ENCODE results near the gene GCC1. TPM values are rescaled to one million over a fixed set of nuclear protein-coding genes. Genes with fewer than 3 reads are reported as not detected.

The GCC1 gene
- total RNA-seq, 2 donors from 2014 or later, result 14.8 to 15.3 TPM

DNA sequence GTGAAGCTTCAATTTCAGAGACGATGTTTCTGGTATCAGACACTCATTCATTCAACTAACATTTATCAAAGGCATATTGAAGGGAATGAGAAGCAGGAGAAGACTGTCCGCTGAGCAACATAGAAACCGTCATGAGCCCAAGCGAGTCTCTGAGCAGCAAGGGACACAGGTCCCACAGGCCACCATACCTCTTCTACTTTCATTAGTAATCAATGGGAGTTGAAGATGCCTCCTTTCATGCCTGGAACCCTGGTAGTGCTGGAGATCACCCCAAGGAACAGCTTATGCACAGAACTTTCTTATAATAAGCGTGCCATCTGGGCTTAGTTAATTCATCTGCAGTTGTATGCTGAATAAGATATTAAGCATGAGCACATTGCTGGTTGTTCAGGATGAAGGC is 31.3 kb upstream of the GCC1 start:
- Histone ChIP-seq H3K9me3 (ENCODE audit: control insufficient read depth, low read length) (no peaks in the 10 kb centered on the region), H3K9ac (ENCODE audit: extremely low read depth, low read length, poor library complexity, severe bottlenecking) (no peak overlapping the region), H3K4me1 (ENCODE audit: control insufficient read depth, insufficient read depth, low read length) (peaks cover 10% of the 10 kb centered on the region), H3K4me3 (ENCODE audit: low read length) (no peak overlapping the region), H3K36me3 (ENCODE audit: control insufficient read depth, insufficient read depth, low read length) (no peaks in the 10 kb centered on the region), H3K27ac (ENCODE audit: low read depth, low read length) (no peak overlapping the region), H3K27me3 (ENCODE audit: control insufficient read depth, insufficient read depth, low read length, poor library complexity, severe bottlenecking) (peaks cover 22% of the 10 kb centered on the region)
- WGBS, 2 experiments (ENCODE audit: insufficient coverage in 1 of 2, insufficient read length in 1 of 2), result 89 to 92% methylated on average over 3 to 5 of the region's 5 CpGs
- DNase-seq, result no peak
- TF ChIP-seq CTCF (conservative IDR thresholded peaks at IDR 0.05), result no peak
- H3K36me3 Mint-ChIP-seq (ENCODE audit: low read depth), result no peaks in the 10 kb centered on the region
- no peaks in the 10 kb centered on the region for H3K9me3 Mint-ChIP-seq
- no peak overlapping the region for H3K27ac Mint-ChIP-seq
- peaks cover 36% of the 10 kb centered on the region for H3K4me1 Mint-ChIP-seq
- peaks cover 70% of the 10 kb centered on the region for H3K27me3 Mint-ChIP-seq (ENCODE audit: insufficient read depth)
- no peak overlapping the region for H3K4me3 Mint-ChIP-seq

DNA sequence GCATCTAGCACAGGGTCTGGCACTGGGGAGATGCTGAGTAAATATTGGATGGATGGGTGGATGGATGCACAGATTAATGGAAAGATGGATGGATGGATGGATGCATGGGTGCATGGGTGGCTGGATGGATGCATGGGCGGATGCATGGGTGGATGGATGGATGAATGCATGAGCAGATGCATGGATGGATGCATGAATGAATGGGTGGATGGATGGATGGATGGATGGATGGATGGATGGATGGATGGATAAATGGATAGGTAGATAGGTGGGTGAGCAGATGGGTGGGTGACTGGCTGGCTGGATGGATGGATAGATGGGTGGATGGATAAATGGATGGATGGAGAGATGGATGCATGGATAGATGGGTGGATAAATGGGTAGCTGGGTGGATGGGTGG is 26.9 kb upstream of the GCC1 start:
- no peak overlapping the region for H3K4me3 ChIP-seq (ENCODE audit: low read length)
- Mint-ChIP-seq H3K36me3 (ENCODE audit: low read depth) (no peaks in the 10 kb centered on the region), H3K27ac (no peak overlapping the region), H3K4me3 (no peak overlapping the region), H3K4me1 (no peaks in the 10 kb centered on the region), H3K27me3 (ENCODE audit: insufficient read depth) (peaks cover 51% of the 10 kb centered on the region), H3K9me3 (peaks cover 7% of the 10 kb centered on the region)
- peaks cover 17% of the 10 kb centered on the region for H3K27me3 ChIP-seq (ENCODE audit: control insufficient read depth, insufficient read depth, low read length, poor library complexity, severe bottlenecking)
- 71 to 85% methylated on average over 1 of the region's 1 CpG for WGBS, 2 experiments (ENCODE audit: insufficient coverage in 1 of 2, insufficient read length in 1 of 2)
- H3K27ac ChIP-seq (ENCODE audit: low read depth, low read length), result no peak overlapping the region
- no peak for TF ChIP-seq CTCF (conservative IDR thresholded peaks at IDR 0.05)
- no peak overlapping the region for H3K9ac ChIP-seq (ENCODE audit: extremely low read depth, low read length, poor library complexity, severe bottlenecking)
- peaks cover 4% of the 10 kb centered on the region for H3K9me3 ChIP-seq (ENCODE audit: control insufficient read depth, low read length)
- no peaks in the 10 kb centered on the region for H3K4me1 ChIP-seq (ENCODE audit: control insufficient read depth, insufficient read depth, low read length)
- no peak for DNase-seq
- H3K36me3 ChIP-seq (ENCODE audit: control insufficient read depth, insufficient read depth, low read length), result no peaks in the 10 kb centered on the region

DNA sequence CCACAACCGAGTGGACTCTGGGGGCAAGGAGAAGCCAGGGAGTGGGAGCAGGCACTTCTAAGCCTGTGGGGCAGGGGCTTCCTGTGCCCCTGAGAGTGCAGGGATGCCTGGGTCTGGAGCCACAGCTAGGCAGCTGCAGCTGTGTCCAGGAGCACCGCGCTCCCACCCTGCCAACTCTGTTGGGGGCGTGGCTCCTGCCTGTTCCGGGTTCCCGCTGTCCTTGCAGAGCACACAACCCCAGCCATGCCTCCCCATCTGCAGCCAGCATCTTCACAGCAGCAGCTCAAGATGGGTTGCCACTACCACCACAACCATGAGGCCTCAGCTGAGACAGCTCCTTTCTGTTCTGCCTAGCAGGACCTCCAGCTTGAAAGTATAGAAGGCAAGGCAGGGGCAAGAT is 23.9 kb upstream of the GCC1 start:
- Histone ChIP-seq H3K36me3 (ENCODE audit: control insufficient read depth, insufficient read depth, low read length) (no peaks in the 10 kb centered on the region), H3K9ac (ENCODE audit: extremely low read depth, low read length, poor library complexity, severe bottlenecking) (no peak overlapping the region), H3K4me1 (ENCODE audit: control insufficient read depth, insufficient read depth, low read length) (no peaks in the 10 kb centered on the region), H3K9me3 (ENCODE audit: control insufficient read depth, low read length) (peaks cover 4% of the 10 kb centered on the region), H3K27me3 (ENCODE audit: control insufficient read depth, insufficient read depth, low read length, poor library complexity, severe bottlenecking) (no peaks in the 10 kb centered on the region), H3K4me3 (ENCODE audit: low read length) (no peak overlapping the region), H3K27ac (ENCODE audit: low read depth, low read length) (no peak overlapping the region)
- no peaks in the 10 kb centered on the region for H3K36me3 Mint-ChIP-seq (ENCODE audit: low read depth)
- no peak for TF ChIP-seq CTCF (conservative IDR thresholded peaks at IDR 0.05)
- H3K9me3 Mint-ChIP-seq, result peaks cover 7% of the 10 kb centered on the region
- whole genome bisulfite sequencing, 2 experiments (ENCODE audit: insufficient coverage in 1 of 2, insufficient read length in 1 of 2), result 77 to 94% methylated on average over 3 to 6 of the region's 6 CpGs
- DNase-seq, result no peak
- peaks cover 23% of the 10 kb centered on the region for H3K27me3 Mint-ChIP-seq (ENCODE audit: insufficient read depth)
- no peaks in the 10 kb centered on the region for H3K4me1 Mint-ChIP-seq
- no peak overlapping the region for H3K4me3 Mint-ChIP-seq
- H3K27ac Mint-ChIP-seq, result no peak overlapping the region

Measured in endodermal cell (in vitro differentiated cells).